GM18909 (cell line): ENCODE data around the gene ADGRV1.
"Not testable (repeated sequence)": the region's sequence is repeated elsewhere in the genome, so short reads cannot be mapped to it uniquely, and the experiment has no call there.

ENCODE experiments used
- ATAC-seq: cut with Tn5 transposase; IDR thresholded peaks from one replicate; pipeline ENCODE4 v1.9.1; 2021; ENCODE audit warnings: mild to moderate bottlenecking; ENCODE audit not compliant: unreplicated experiment, poor library complexity

The ADGRV1 gene

DNA sequence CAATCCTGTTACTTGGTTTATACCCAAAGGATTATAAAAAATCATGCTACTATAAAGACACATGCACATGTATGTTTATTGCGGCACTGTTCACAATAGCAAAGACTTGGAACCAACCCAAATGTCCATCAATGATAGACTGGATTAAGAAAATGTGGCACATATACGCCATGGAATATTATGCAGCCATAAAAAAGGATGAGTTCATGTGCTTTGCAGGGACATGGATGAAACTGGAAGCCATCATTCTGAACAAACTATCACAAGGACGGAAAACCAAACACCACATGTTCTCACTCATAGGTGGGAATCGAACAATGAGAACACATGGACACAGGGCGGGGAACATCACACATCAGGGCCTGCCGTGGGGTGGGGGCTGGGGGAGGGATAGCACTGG is 34.5 kb downstream of the ADGRV1 start:
- ATAC-seq: not testable (repeated sequence)

DNA sequence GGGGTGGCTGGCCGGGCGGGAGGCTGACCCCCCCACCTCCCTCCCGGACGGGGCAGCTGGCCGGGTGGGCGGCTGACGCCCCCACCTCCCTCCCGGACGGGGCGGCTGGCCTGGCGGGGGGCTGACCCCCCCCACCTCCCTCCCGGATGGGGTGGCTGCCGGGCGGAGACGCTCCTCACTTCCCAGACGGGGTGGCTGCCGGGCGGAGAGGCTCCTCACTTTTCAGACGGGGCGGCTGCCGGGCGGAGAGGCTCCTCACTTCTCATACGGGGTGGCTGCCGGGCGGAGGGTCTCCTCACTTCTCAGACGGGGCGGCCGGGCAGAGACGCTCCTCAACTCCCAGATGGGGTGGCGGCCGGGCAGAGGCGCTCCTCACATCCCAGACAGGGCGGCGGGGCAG is 37.2 kb downstream of the ADGRV1 start:
- ATAC-seq: not testable (repeated sequence)

DNA sequence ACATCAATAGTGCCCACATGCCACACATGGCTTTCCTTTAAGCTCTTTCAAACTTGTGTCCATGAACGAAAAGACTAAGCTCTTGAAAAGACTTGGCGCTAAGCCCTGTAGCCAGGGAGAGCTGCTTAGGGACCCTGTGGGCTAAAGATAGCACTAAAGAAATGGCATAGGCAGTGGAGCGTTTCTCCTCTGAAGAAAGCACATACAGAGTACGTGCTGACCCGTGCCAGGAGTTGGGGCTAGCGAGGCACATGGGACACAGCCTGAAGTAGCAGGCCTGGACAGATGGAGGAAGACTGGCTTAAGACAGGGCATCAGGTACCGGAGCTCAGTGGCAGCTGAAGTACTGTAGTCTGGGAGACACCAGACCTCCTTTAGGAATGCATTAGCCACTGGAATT is 39.7 kb downstream of the ADGRV1 start:
- no peak for ATAC-seq

DNA sequence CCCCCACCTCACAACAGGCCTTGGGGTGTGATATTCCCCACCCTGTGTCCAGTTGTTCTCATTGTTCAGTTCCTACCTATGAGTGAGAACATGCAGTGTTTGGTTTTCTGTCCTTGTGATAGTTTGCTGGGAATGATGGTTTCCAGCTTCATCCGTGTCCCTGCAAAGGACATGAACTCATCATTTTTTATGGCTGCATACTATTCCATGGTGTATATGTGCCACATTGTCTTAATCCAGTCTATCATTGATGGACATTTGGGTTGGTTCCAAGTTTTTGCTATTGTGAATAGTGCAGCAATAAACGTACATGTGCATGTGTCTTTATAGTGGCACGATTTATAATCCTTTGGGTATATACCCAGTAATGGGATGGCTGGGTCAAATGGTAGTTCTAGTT is 41.7 kb downstream of the ADGRV1 start:
- not testable (repeated sequence) for ATAC-seq

DNA sequence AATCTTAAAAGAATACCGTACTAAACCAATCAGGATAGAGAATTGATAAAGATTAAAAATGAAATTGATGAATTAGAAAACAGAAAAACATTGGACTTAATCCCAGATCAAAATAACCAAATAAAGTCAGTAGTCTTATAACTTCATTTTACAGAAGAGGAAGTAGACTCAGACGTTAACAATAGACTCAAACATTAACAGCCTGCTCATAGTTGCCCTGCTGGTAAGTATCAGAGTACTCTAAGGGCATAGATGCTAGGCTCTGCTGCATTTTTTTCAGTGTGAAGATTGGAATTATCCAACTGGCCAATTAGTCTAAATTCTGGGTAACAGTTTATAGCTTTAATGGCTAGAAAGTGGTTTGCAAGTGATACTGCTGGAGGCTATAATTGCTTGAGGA is 42.9 kb downstream of the ADGRV1 start:
- ATAC-seq: no peak

DNA sequence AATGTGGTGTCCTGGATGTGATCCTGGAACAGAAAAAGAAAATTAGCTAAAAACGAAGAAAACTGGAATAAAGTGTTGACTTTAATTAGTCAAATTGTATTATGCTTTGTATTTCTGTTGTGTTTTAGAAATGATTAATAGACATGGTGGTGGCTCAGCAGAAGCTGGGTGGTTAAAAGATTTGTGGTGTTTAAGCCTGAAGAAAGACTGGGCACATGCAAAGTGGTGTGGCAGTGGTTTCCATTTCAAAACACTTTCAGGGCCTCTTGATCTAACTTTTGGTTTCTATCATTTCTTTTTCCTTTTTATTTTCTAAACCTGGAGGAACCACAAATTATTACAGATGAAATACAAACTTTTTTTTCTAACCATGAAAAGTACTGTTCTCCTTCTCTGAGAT is 44.1 kb downstream of the ADGRV1 start:
- peak; percentile 76 for ATAC-seq

DNA sequence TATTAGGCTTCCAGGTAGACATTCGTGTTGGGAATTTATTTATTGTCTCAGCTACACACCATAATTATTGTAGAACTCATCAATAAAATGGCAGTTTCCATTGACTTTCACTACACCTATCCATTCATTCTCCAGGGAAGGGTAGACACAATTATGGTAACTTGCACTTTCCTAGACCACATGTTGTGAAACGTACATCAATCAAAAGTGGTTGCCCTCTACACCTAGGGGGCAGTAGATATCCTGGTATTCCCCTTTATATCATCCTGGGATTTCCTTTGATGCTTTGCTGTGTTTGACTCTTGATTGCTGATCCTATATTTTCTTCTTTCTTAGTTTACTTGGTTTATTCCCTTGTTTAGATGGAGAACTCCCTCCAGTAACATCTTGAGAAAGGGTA is 47.9 kb downstream of the ADGRV1 start:
- ATAC-seq: no peak

DNA sequence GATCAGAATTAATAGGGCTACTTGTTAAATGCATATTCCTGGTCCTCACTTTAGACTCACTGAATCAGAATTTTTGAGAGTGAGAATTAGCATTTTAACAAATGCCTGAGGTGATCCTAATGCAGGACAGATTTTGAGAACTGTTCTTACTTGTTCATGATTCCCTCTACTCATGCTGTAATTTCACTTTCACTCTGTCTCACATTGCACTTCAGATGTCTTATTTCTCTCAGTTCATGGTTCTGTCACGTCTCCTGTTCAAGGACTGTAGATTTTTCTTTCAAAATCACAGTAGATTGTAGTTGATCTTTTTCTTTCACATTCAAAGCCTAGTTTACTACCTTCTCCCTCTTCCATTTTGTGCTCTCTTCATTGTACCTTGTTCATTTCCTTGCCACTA is 54.3 kb downstream of the ADGRV1 start:
- ATAC-seq: peak; percentile 96

DNA sequence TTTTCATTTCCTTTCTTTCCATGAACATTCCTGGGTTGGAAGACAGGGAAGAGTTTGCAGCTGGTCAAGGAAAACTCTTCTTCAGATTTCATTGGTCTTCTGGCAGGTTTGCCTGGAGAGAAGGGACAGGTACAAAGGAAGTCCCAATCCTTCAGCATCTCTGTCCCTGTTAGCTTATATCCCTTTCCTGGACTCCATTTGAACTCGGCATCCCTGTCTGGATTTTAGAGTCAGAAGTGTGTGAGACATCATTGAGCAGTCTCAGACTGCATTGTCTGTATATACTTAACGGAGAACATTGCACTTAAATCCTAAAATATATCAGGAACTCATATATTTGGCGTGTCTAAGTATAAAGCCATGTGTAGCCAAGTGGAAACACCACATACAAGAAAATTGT is 54.9 kb downstream of the ADGRV1 start:
- no peak for ATAC-seq

DNA sequence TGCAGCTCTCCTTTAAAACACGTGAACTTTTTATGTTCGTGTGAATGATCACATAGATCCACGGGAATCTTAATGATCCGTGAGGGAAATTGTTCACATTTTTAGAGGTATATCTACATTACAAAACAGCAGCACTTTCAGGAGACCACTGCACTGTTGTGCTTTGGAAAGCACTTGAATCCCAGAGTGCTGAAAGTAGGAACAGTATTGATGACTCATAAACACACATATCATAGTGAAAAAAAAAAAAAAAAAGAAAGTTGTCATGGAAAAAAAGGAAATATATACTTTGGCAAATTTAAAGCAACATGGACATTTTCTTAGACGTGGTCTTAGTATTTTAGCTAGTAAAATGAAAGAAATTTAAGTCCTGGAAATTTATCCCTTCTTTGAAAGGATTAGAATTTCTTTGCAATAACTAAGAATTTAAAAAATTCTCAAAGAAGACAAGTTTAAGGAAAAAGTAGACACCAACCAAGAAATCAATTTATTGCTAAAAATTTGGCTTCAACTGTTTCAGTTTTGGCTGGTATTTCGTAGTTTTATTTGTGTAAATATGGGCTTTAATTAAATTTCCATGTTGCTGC is 55.4 kb downstream of the ADGRV1 start:
- no peak for ATAC-seq

DNA sequence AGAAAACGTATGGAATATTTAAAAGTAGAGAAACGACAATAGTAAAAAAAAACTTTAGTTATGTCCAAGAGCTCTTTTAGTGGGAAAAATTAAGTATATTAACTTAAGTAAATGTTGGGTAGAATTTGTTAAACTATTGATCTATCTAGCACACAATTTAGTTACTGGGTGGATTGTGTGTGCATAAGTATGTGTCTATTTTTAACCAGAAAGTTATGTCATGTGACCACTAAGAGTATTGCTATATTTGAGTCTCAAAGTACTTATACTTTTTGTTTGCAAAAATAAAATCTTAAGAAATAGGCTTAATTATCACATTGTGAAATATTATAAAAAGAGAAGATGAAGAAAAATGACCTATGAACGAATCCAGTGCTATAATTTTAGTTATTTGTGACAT is 56.8 kb downstream of the ADGRV1 start:
- ATAC-seq: no peak

DNA sequence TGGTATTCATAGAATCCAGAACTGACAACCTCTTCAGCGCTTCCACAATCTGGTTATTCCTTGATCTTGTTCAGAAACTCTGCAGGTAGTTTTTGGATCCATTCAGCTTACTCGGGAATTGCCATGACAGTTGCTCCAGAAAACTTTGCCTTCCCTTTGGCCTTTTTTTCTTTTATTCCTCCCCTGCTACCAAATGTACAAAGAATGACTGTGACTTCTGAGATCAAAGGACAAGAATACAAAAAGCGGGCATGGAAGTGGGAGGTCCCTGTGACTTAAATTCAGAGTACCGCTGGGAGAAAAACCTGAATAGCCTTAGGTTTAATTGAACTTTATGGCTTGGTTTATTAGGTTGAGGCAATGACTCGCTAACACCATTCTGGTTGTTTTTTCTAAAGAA is 59.5 kb downstream of the ADGRV1 start:
- no peak for ATAC-seq

DNA sequence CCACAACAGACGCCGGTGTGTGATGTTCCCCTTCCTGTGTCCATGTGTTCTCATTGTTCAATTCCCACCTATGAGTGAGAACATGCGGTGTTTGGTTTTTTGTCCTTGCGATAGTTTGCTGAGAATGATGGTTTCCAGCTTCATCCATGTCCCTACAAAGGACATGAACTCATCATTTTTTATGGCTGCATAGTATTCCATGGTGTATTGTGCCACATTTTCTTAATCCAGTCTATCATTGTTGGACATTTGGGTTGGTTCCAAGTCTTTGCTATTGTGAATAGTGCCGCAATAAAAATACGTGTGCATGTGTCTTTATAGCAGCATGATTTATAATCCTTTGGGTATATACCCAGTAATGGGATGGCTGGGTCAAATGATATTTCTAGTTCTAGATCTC is 61.2 kb downstream of the ADGRV1 start:
- ATAC-seq: not testable (repeated sequence)

DNA sequence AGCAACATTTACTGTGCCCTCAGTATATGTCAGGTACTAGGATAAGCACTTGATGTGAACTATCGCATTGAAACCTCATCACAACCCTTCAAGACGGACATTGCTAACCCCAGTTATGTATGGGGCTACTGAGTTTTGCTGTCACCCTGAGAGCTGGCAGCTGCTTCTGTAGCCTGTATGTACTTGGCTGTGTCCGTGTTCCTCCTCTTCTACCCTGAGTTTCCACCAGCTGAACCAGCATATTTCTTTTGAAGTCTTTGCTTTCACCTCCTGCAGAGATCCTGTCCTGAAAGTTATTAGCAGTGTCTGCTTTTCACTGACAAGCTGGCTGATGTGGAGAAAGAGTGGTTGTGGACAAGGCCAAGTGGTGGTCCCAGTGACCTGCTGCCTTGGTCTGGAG is 63.3 kb downstream of the ADGRV1 start:
- no peak for ATAC-seq

DNA sequence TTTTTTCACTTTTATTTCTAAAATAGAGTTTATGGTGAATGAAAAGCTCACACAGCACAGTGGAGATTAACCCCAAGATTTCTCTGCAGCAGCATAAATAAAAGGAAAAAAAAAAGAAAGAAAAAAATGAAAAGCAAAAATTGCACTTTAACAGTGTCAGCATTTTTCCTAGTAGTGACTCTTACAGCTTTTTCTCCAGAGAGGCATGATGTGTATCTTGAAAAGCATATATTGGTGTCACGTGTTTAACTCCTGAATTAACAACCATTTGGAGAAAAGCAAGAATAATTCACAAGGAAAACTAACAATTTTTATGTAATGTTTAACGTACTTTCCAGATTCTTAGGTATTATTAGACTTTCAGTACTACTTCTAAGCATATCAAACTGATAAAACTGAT is 67.9 kb downstream of the ADGRV1 start:
- no peak for ATAC-seq

DNA sequence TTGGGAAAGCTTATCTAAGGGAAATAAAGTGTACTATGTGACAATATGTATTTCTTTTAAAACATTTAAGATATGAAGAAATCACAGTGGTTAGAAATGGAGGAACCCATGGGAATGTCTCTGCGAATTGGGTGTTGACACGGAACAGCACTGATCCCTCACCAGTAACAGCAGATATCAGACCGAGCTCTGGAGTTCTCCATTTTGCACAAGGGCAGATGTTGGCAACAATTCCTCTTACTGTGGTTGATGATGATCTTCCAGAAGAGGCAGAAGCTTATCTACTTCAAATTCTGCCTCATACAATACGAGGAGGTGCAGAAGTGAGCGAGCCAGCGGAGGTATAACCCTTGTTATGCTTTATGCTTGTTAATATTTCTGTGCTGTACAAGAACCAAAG is 69.9 kb downstream of the ADGRV1 start:
- ATAC-seq: no peak

DNA sequence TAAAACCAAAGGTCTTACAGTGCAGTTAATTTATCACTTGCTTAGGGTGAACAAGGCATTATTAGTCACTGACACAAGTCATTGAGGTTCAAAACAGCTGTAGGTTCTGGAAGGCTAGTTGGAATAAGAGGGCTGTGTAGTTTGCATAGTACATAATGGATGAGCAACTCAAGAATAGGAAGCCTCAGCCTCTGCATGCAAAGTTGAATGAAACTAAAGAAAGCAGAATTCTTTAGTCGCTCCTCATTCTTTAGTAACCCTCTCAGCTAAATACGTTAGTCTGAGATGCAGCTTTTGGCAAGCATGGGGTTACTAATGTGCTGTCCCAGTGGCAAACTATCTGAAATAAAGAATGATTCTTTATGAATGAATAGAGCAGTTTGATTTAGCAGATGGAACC is 74.2 kb downstream of the ADGRV1 start:
- ATAC-seq: no peak

DNA sequence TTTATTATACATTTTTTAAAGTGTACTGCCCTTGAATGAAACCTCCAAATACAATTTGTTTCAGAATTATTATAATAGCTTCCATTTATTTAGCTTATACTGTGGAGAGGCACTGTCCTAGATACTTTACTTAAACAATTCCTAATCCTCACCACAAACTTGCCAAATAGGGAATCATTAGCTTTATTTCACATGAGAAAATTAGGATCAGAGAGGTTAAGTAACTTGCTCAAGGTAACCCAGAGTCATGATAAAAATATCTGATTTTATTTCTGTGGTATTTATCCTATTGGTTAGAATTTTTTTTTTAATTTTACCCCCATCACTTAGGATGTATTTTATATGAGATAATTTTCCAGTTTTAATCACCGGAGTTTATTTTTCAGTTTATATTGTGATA is 78.4 kb downstream of the ADGRV1 start:
- no peak for ATAC-seq

DNA sequence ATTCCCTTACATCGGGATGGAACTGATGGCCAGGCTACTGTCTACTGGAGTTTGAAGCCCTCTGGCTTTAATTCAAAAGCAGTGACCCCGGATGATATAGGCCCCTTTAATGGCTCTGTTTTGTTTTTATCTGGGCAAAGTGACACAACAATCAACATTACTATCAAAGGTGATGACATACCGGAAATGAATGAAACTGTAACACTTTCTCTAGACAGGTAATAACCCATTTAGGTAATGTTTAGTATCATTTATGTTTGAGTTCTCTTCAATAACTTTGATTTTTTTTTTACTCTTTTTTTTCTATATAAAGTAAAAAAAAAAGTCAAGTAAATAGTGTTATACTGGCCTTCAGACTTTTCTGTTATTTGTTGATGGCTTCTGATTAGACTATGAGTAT is 79.1 kb downstream of the ADGRV1 start:
- ATAC-seq: no peak

DNA sequence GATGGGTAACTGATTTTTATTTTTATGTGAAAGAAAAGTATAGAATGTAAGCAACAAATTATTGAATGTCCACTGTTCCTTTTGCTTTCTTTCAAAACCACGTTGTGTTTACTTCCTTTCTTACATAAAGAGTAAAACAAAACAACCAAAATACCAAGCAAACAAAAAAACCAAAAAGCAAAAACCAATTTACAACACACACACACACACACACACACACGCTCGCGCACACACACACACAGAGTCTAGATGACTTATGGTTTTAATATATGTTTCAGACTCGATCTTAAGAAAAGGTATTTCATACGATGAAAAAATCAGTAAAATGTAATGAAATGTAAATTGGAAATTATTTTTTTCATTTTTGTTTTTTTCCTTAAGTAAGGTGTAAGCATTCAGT is 80.3 kb downstream of the ADGRV1 start:
- ATAC-seq: no peak

DNA sequence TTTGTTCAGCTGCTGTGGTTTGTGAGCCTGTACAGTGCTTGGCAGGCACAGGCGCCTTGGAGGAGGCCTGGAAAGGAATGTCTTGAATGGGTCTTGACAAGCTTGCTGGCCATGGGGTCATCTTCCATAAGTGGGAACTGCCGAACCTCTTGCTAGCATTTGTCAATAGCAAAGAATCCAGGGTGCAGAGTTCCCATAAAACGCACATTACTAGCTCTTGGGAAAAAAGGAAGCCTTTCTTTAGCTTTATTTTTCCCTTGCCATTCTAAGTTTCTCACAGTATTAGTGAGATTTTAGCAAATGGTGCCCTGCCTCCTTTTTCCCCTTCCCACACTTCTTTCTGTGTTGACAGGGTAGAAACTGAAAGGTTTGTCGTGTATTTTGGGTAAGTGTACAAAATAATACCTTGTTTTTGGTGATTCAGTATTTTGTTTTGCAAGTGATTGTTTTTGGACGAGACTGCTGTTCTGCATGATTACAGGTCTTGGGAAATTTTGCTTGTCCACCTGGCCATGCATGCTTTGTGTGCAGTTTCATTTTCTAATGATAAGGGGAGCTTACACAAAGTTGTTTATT is 82.0 kb downstream of the ADGRV1 start:
- ATAC-seq: peak; percentile 59

DNA sequence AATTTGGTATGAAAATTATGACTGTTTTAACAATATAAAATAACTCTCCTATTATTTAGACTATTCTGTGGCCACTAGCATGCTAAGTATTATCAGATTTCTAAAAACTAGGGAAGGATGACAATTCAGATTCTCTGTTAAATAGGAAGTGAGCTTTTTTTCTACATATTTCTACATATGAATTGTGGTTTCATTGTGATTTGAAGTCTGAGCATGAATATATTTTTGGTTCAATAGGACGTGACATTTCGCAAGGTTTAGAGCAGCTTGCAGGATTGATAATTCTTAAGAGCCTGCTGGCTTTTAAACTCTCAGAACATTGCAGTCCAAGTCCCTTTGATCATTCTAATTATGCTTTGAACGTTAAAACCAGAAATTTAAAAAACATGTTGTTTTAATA is 82.9 kb downstream of the ADGRV1 start:
- no peak for ATAC-seq
